OCI-LY1 (cell line): ENCODE results near the gene SMYD3.

Source experiments
- H2AFZ ChIP-seq: fragments of 200-600 bp; sonication (generic), shearing (Covaris generic); 2 replicates; pipeline ENCODE4 v1.6.0; 2014; ENCODE audit warnings: antibody characterized with exemption, mild to moderate bottlenecking, low read length
- H3F3A ChIP-seq: fragments of 200-600 bp; sonication (generic), shearing (Covaris generic); 2 replicates; pipeline ENCODE4 v1.6.0; 2014; ENCODE audit warnings: mild to moderate bottlenecking, antibody characterized with exemption, low read length, moderate library complexity; ENCODE audit not compliant: insufficient read depth
- H3K27ac ChIP-seq: fragments of 200-600 bp; sonication (generic); 2 replicates; pipeline ENCODE4 v1.5.1; 2014; ENCODE audit warnings: low read length, mixed run types, mild to moderate bottlenecking, low read depth; ENCODE audit not compliant: poor library complexity, severe bottlenecking
- H3K27me3 ChIP-seq: fragments of 200-600 bp; sonication (generic); 2 replicates; pipeline ENCODE4 v1.6.0; 2014; ENCODE audit warnings: antibody characterized with exemption, mild to moderate bottlenecking, low read length, moderate library complexity; ENCODE audit not compliant: insufficient read depth
- H3K36me3 ChIP-seq: fragments of 200-600 bp; sonication (generic); 2 replicates; pipeline ENCODE4 v1.6.1; 2014; ENCODE audit warnings: mild to moderate bottlenecking, antibody characterized with exemption, low read length, moderate library complexity, mixed read lengths; ENCODE audit not compliant: insufficient read depth
- H3K4me1 ChIP-seq: fragments of 200-600 bp; sonication (generic); 2 replicates; pipeline ENCODE4 v1.5.1; 2014; ENCODE audit warnings: mild to moderate bottlenecking, low read length, moderate library complexity; ENCODE audit not compliant: insufficient read depth, severe bottlenecking
- H3K4me2 ChIP-seq: fragments of 200-600 bp; sonication (generic), shearing (Covaris generic); 2 replicates; pipeline ENCODE4 v1.6.1; 2014; ENCODE audit warnings: low read length
- H3K4me3 ChIP-seq: fragments of 200-600 bp; sonication (generic); 2 replicates; pipeline ENCODE4 v1.5.1; 2014; ENCODE audit warnings: low read length, low read depth, mild to moderate bottlenecking, mixed read lengths; ENCODE audit not compliant: poor library complexity, severe bottlenecking
- H3K79me2 ChIP-seq: fragments of 200-600 bp; shearing (Covaris generic); 2 replicates; pipeline ENCODE4 v1.6.1; 2016; ENCODE audit warnings: mixed run types, low read length, mixed read lengths; ENCODE audit not compliant: insufficient read depth
- H3K9ac ChIP-seq: fragments of 200-600 bp; sonication (generic), shearing (Covaris generic); 2 replicates; pipeline ENCODE4 v1.6.1; 2014; ENCODE audit warnings: mild to moderate bottlenecking, low read length, mixed read lengths
- H3K9me2 ChIP-seq: fragments of 200-600 bp; sonication (generic), shearing (Covaris generic); 2 replicates; pipeline ENCODE4 v1.6.1; 2014; ENCODE audit warnings: low read depth, mild to moderate bottlenecking, low read length, mixed read lengths
- H3K9me3 ChIP-seq: fragments of 200-600 bp; shearing (Covaris generic); 2 replicates; pipeline ENCODE4 v1.6.1; 2014; ENCODE audit warnings: low read length, mixed read lengths
- H4K20me1 ChIP-seq: fragments of 200-600 bp; sonication (generic), shearing (Covaris generic); 2 replicates; pipeline ENCODE4 v1.6.0; 2016; ENCODE audit warnings: mild to moderate bottlenecking, low read length; ENCODE audit not compliant: insufficient read depth
- CTCF ChIP-seq: fragments of 200-600 bp; sonication (generic), shearing (Covaris generic); IDR thresholded peaks from 2 replicates; pipeline ENCODE4 v1.5.1; 2017; ENCODE audit warnings: mild to moderate bottlenecking, antibody characterized with exemption, low read length, moderate library complexity, mixed read lengths
- EZH2 ChIP-seq: fragments of 200-600 bp; sonication (generic), shearing (Covaris generic); IDR thresholded peaks from 2 replicates; pipeline ENCODE4 v1.8.0; 2017; ENCODE audit warnings: borderline replicate concordance, mixed run types, mild to moderate bottlenecking, antibody characterized with exemption, low read length, moderate library complexity, mixed read lengths

SMYD3 gene

GRCh38 chr1:245786948-245787347, 720.1 kb downstream of the SMYD3 start:
- Histone ChIP-seq H3K9ac (no peak overlapping the region), H3K27me3 (no peaks in the 10 kb centered on the region), H3K4me3 (no peak overlapping the region), H2AFZ (no peak overlapping the region), H3K27ac (no peak overlapping the region), H3K4me2 (no peak overlapping the region), H4K20me1 (no peaks in the 10 kb centered on the region), H3K79me2 (no peaks in the 10 kb centered on the region), H3K9me2 (no peaks in the 10 kb centered on the region), H3K9me3 (no peaks in the 10 kb centered on the region), H3K36me3 (no peaks in the 10 kb centered on the region), H3F3A (no peaks in the 10 kb centered on the region), H3K4me1 (no peaks in the 10 kb centered on the region)
- no peak for TF ChIP-seq CTCF
- TF ChIP-seq EZH2 = no peak

GRCh38 chr1:245779797-245780755, 727.0 kb downstream of the SMYD3 start:
- H3K9me3 ChIP-seq = no peaks in the 10 kb centered on the region
- H3K36me3 ChIP-seq = no peaks in the 10 kb centered on the region; the same call in 1 of the 2 replicates

GRCh38 chr1:245777752-245778151, 729.3 kb downstream of the SMYD3 start:
- H3K9me3 ChIP-seq = no peaks in the 10 kb centered on the region
- no peaks in the 10 kb centered on the region for H3K27me3 ChIP-seq
- no peaks in the 10 kb centered on the region for H3K9me2 ChIP-seq
- H3K36me3 ChIP-seq = no peaks in the 10 kb centered on the region; the same call in 1 of the 2 replicates
- H3K27ac ChIP-seq = no peak overlapping the region
- H4K20me1 ChIP-seq = no peaks in the 10 kb centered on the region
- H3K4me3 ChIP-seq = no peak overlapping the region
- no peak for TF ChIP-seq CTCF
- TF ChIP-seq EZH2 = no peak
- H3F3A ChIP-seq = no peaks in the 10 kb centered on the region
- no peak overlapping the region for H3K9ac ChIP-seq
- no peak overlapping the region for H3K4me2 ChIP-seq
- H2AFZ ChIP-seq = no peak overlapping the region
- no peaks in the 10 kb centered on the region for H3K79me2 ChIP-seq
- no peaks in the 10 kb centered on the region for H3K4me1 ChIP-seq

More at GRCh38 chr1:245779797-245780755, 727.0 kb downstream of the SMYD3 start:
- H3K4me2 ChIP-seq = no peak overlapping the region
- no peak overlapping the region for H2AFZ ChIP-seq
- H3K27ac ChIP-seq = no peak overlapping the region
- no peak for TF ChIP-seq EZH2
- TF ChIP-seq CTCF = no peak
- no peaks in the 10 kb centered on the region for H3K79me2 ChIP-seq
- no peaks in the 10 kb centered on the region for H3K4me1 ChIP-seq
- H3K9me2 ChIP-seq = no peaks in the 10 kb centered on the region
- H3F3A ChIP-seq = no peaks in the 10 kb centered on the region
- H3K9ac ChIP-seq = no peak overlapping the region
- no peak overlapping the region for H3K4me3 ChIP-seq
- H3K27me3 ChIP-seq = no peaks in the 10 kb centered on the region
- no peaks in the 10 kb centered on the region for H4K20me1 ChIP-seq
